GM20431 (cell line): Measurements from ENCODE around the gene RAB10.

Experiments used
- in situ Hi-C: fragments of 300-500 bp; cut with MseI, MboI; formaldehyde crosslinking; loops from one replicate; pipeline ENCODE4 v1.15.0; 2020; ENCODE audit warnings: low sequenced_read_pairs; ENCODE audit not compliant: unreplicated experiment

RAB10 gene

DNA sequence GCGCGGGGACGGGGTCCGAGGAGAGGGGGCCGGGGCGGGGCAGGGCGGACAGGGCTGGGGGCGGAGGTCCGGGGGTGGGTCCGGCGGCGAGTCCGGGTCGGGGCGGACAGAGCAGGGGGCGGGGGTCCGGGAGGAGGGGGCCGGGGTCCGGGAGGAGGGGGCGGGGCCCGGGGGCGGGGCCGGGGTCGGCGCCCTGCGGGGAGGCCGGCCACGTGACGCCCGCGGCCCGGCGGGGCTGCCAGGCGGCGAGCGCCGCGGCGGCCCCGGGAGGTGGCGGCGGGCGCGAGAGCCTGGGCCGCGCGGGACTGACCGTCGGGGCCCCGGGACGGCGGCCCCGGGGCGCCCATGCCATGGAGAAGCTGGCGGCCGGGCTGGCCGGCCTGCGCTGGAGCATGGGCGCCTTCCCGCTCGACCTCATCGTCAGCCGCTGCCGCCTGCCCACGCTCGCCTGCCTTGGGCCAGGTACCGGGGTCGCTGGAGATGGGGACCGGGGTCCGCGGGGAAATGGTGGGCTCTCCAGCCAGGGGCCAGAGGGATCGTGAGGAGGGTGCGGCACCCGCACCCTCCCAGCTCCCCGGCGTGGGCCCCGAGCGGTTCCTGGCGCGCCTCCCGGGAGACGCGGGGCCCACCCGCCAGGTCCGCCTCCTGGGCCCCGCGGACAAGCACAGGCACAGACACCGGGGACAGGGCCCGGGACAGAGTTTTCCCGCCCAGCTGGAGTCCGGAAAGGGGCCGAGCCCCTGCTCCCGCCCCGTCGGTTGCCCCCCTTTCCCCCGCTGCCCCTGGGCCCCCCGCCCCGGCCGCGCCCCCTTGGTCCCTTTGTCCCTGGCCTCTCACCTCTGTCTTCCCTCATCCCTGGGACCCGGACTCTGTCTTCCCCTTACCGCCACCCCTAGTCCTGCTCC is 139.2 kb downstream of the RAB10 start, which contains the start of gene GAREM2:
GAREM2 (plus strand) TSS at position 218 of the 905 bp plus-strand sequence; CDS start at position 351, 133 bp downstream.
- in situ Hi-C loops: no loop called here

DNA sequence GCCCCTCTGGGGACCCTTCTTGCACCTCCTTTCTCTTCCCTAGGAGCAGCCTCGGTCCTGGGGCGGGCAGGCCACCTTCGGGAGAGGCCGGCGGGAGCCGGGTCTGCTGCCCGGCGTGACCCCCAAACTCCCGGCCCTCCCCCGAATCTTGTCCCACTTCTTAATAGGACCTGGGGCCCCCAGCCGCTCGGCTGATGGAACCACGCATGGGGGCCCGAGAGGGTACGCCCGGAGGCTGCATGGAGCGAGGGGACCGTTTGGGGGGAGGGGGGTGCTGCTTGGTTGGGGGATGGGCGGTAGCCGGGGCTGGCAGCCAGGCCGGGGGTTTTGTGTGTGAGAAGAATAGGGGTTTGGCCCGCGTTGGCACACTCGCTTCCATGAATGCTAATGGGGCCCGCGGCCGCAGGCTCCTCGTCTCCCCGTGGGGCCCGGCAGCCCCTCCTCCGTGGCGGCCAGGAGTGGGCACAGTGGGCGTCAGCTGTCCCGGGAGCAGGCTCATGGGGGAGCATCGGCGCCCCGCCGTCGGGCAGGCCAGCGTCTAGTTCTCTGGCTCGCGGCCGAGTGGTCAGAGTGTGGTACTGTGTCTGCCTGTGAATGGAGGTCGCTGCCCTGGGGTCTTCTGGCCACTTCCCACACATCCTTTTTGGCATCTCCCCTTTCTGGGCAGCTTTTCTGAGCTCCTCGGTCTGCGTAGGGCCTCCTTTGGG is 140.0 kb downstream of the RAB10 start:
- in situ Hi-C loops: no loop called here

DNA sequence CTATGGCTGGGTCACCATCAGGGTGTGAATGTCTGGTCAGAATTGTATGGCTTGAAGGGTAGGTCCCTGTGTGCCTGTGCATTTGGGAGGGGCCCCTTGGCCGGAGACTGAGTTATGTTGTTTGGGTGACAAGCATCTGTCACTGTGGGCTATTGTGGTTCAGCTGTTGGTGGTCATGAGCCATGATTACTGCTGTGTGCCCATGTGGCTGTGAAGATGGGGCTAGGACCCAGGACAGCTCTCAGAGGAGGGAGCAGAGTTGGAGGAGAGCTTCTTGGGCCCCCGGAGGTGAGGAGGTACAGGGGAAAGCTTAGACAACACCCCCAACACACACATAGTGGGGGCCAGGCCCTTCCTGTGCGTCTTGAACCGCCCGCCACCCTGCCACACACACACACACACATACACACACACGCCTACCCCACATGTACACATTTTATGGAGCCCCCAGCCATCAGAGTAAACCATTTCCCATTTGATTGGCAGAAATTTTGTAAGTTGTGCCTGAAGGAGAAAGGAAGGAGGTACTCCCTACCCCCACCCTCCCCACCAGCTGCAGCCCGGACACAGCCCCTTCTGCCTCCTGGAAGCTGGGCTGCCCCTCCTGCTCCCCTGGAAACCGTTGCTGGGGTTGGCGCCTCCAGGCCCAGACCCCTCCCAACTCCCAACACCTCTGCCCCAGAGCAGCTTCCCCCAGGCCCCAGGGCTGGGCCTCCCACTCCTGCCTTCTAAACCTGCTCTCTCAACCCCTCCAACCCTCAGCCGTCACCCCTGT is 141.0 kb downstream of the RAB10 start:
- in situ Hi-C loops: no loop called here

DNA sequence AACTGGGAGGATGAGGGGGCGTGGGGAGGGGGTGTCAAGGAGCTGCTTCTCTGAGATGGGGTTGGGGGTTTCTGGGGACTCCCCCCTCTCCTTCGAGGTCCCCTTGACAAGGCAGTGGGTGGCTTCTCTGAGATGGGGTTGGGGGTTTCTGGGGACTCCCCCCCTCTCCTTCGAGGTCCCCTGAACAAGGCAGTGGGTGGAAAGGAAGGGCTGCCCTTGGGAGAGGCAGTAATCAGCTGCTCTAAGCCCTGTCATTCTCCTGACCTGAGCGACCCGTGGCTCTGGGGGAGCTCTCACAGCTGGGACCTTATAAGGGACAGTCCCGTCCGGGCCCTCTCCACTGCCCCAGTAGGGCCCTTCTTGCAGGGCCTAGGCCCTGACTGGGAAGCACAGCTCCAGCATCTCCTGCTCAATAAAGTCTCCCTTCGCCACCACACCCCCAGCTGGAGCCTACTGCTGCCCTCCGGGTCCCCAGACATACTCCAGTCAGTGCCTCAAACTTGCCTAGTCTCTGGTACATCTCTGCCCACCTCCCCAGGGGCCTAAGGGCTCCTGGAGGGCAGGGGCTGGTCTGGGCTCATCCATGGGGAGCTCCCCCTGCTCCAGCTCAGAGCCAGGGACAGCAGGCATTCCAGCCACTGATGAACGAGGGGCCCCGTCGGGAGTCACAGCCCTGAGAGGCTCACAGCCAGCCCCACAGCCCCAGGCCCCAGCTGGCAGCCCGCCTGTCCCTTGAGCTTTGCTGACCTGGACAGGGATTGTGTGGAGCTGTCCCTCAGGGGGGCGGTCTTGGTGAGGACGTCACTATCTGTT is 141.8 kb downstream of the RAB10 start:
- in situ Hi-C loops: no loop called here

DNA sequence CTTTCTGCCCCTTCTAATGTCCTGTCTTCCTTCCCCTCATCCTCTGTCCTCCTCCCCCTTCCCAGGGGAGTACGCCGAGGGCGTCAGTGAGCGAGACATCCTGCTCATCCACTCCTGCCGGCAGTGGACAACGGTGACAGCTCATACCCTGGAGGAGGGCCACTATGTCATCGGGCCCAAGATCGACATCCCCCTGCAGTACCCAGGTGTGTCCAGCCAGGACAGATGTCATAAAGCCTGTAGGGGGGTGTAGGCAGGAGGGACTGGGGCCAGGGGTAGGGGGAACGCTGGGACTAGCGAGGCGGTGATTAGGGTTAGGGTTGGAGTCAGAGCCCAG is 142.4 kb downstream of the RAB10 start:
- in situ Hi-C loops: no loop called here

DNA sequence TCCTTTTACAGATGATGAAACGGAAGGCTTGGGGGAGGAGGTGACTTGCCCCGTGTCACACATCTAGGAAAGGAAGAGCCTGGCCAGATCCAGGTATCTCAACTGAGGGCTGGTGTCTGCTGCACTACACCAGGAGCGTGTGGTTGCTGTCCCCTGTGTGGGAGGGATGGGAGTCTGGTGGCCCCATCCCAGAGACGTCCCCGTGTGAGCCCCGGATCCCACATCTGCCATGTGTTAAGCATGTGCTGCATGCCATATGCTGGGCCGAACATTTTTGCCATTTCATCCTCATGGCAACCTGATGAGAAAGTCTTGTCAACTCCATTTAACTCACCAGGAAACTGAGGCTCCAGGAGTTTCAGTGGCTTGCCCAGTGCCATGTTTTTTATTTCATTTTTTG is 143.2 kb downstream of the RAB10 start:
- in situ Hi-C loops: no loop called here

DNA sequence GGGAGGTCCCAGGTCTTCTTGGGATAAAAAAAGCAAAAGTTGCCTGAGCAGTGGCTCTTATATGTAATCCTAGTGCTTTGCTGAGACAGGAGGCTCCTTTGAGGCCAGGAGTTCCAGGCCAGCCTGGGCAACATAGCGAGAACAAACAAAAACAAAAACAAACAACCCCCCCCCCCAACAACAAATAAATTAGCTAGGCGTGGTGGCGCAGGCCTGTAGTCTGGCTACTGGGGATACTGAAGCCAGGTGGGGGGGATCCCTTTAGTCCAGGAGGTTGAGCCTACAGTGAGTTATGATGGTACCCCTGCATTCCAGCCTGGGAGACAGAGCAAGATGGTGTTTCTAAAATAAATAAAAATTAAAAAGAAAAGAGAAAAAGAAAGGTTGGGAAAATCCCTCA is 144.4 kb downstream of the RAB10 start:
- in situ Hi-C loops: no loop called here

DNA sequence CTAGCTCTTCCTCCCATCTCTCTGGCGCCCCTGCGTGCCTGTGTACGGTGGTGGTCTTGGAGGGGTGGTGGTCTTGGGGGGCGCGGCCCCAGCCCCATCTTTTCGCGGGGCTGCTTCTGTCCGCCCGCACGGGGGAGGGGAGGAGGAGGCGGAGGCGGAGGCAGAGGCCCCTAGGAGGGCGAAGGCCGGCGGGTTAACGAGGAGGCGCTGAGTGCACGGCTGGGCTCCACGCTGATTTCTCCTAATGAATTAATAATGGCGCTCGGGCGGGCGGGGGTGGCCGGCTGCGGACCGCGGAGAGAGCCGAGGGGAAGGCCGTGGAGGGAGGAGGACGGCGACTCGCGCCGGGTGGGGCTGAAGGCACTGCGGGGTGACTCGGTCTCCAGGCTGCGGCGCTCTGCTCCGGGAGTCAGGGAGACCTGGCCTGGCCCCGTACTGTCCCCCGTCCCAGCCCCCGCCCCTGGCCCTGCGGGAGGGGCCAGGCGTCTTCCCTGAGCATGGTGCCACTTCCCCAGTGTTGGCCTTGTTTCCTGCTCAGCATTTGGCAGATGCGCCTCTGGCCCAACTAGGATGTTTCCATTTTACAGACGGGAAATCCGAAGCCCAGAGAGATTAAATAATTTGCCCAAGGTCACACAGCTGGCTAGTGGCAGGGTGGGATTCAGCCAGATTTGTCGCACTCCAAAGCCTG is 145.0 kb downstream of the RAB10 start:
- in situ Hi-C loops: no loop called here

DNA sequence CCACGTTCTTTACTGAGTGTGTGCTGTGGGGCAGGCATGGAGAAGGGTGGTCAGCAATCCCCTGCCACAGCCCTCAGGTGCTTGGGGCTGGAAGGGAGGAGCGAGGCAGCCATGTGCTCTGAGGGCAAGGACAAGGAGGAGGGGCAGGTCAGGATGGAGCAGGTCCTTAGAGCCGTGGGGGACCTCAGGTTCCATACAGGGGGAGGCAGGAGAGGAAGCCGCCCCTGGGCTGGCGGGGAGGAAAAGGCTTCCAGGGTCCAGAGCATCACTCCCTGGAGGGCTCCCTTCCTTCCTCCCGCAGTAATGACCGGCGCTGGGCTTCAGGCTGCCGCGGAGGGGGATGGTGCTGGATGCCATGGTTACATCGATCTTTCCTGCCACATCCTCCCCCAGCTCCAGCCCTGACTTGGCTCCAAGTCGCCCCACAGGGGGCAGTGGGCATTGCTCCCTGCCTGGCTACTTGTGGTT is 145.6 kb downstream of the RAB10 start:
- in situ Hi-C loops: no loop called here

DNA sequence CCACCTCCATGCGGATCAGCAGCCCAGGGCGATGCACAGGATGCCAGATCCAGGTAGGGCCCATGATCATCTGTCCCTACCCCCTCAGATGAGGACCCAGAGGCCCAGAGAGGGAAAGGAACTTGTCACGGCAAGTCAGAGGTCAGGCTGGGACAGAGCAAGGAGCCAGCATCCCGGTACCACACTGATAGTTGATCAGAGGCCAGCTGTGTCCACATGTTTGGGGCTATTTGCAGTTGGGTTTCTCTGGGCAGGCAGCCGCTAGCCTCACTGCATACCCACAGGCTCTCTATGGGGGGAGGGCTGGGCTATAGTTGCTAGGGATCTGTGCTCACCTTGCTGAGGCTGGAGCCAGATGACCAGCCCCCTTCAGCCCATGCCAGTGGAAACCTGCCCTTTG is 148.6 kb downstream of the RAB10 start:
- in situ Hi-C loops: no loop called here

DNA sequence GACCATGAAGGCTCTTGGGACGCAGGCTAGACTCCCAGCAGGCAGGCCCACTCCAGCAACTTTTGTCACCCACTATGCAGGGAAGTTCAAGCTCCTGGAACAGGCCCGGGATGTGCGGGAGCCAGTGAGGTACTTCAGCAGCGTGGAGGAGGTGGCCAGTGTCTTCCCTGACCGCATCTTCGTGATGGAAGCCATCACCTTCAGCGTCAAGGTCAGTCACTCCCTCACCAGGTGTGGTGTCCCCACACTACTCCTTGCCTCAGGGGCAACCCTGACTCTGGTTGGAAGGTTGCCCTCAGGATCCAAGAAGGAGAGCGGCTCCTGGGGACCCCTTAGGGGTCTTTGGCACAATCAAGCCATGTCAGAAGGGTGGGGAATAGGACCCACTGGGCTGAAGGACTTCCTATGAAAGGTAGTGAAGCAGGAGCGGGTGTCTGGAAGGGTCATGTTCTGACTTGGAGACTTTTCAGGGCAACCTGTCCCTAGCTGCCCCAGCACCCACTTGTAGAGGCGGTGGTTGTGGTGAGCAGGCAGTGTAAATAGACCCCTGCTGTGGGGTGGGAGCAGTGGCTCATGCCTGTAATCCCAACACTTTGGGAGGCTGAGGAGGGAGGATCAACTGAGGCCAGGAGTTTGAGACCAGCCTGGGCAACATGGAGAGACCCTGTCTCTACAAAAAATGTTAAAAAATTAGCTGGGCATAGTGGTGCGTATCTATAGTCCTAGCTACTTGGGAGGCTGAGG is 149.2 kb downstream of the RAB10 start:
- in situ Hi-C loops: no loop called here

DNA sequence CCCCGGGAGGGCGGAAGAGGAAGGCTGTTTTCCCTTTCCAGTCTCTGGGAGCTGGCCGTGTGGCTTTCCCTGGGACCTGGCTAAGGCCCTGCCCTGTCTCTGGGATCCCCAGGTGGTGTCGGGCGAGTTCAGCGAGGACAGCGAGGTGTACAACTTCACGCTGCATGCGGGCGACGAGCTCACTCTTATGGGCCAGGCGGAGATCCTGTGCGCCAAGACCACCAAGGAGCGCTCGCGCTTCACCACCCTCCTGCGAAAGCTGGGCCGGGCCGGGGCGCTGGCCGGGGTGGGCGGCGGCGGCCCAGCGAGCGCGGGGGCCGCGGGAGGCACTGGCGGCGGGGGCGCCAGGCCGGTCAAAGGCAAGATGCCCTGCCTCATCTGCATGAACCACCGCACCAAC is 150.2 kb downstream of the RAB10 start:
- in situ Hi-C loops: no loop called here

DNA sequence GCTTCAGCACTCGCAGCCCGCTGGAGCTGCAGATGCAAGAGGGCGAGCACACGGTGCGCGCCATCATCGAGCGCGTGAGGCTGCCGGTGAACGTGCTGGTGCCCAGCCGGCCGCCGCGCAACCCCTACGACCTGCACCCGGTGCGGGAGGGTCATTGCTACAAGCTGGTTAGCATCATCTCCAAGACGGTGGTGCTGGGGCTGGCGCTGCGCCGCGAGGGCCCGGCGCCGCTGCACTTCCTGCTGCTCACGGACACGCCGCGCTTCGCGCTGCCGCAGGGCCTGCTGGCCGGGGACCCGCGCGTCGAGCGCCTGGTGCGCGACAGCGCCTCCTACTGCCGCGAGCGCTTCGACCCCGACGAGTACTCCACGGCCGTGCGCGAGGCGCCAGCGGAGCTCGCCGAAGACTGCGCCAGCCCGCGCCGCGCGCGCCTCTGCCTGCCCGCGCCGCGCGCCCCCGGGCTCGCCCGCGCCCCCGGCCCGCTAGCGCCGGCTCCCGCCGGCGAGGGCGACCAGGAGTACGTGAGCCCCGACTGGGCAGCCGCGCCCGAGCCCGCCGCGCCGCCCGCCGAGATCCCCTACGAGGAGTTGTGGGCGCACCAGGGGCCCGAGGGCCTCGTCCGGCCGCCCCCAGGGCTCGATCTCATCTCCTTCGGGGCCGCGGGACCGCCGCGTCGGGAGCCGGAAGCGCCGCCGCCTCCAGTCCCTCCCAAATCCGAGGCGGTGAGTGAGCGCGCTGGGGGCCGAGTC is 150.8 kb downstream of the RAB10 start:
- in situ Hi-C loops: no loop called here

DNA sequence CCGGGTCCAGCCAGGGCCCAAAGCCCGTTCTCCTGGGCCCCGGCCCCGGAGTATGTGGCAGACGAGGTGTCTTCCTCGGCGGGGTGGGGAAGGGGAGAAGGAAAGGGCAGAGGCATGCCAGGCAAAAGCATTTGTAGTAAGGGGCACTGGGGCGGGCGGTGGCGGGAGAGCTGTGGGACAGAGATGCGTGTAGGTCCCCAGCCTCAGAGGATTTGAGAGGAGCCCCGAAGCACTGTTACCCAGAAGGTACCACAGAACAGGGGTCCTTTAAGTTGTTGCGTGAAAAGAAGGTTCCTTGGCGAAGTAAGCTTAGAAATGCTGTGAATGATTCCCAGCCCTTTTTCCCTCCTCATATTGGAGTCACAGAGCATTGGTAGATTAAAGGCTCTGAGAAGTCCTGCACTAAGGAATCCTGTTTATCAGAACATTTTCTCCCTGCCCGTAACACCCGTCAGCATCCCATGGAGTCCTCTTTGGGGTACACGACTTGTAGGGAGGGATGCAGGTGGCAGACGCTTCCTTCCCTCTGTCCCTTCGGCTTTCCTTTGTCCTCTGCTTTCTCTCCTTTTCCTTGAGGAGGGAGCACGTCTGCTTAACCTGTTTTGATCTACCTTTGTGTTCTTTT is 151.5 kb downstream of the RAB10 start:
- in situ Hi-C loops: no loop called here

DNA sequence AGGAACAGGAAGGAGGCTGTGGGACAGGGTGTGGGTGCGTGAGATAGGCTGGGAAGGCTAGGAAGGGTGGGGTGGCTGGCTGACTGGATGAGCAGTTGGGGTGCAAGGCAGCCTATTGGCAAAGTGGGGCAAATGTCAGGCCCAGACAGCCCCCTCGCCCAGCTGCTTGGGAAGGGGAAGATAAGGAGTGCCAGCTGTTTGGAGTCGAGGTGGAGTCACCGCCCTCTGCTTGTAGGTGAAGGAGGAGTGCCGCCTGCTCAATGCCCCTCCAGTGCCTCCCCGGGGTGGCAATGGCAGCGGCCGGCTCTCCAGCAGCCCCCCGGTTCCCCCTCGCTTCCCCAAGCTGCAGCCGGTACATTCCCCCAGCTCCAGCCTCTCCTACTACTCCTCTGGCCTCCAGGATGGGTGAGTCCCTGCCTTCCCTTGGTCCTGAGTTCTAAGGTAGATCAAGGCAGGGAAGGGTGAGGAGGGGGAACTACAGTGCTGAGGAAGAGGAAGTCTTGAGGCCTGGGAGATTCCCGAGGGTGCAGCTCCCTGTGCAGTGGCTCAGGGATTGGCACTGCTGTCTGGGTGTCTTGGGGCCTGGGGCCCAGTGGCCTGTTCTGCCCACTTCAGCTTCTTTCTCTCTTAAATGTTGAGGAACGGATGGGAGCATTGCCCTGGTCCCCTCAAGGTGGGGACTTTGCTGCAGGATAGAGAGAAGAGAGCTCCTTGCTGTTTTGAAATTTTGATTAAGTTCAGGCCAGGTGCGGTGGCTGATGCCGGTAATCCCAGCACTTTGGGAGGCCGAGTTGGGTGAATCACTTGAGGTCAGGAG is 152.3 kb downstream of the RAB10 start:
- in situ Hi-C loops: no loop called here
